Measurements from ENCODE around the gene PHACTR1. TPM values are rescaled to one million over a fixed set of nuclear protein-coding genes. Genes with fewer than 3 reads are reported as not detected.
A peak's percentile ranks its signal among the peaks of the same experiment; 100 is the strongest.

PHACTR1 gene
- total RNA-seq, 4 donors from 2014 or later: 12.6 to 17.7 (median 17.1) TPM

DNA sequence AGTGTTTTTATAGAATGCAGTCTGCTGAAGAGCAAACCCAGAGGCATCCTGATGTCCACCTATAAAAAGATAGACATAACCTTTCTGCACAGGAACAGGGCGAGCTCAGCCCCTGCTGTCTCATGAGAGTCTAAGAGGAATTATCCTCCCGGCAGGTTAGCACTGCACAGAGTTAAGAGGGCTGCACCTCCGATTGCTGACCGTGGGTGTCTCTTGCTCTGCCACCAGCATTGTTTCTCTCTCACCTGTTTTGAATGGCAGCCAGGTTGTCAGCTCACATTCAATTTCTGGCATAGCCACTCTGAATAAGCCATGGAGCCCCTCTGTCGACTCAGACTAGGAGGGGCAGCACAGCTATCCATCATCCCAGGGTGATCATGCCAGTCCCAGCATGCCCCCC is 211.2 kb downstream of the PHACTR1 start:
- TF ChIP-seq, protein P1, sequence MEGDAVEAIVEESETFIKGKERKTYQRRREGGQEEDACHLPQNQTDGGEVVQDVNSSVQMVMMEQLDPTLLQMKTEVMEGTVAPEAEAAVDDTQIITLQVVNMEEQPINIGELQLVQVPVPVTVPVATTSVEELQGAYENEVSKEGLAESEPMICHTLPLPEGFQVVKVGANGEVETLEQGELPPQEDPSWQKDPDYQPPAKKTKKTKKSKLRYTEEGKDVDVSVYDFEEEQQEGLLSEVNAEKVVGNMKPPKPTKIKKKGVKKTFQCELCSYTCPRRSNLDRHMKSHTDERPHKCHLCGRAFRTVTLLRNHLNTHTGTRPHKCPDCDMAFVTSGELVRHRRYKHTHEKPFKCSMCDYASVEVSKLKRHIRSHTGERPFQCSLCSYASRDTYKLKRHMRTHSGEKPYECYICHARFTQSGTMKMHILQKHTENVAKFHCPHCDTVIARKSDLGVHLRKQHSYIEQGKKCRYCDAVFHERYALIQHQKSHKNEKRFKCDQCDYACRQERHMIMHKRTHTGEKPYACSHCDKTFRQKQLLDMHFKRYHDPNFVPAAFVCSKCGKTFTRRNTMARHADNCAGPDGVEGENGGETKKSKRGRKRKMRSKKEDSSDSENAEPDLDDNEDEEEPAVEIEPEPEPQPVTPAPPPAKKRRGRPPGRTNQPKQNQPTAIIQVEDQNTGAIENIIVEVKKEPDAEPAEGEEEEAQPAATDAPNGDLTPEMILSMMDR (IDR thresholded peaks at IDR 0.05): no peak
- ATAC-seq (ENCODE audit: low FRiP score) (no peak), DNase-seq (ENCODE audit: low spot score) (no peak)

DNA sequence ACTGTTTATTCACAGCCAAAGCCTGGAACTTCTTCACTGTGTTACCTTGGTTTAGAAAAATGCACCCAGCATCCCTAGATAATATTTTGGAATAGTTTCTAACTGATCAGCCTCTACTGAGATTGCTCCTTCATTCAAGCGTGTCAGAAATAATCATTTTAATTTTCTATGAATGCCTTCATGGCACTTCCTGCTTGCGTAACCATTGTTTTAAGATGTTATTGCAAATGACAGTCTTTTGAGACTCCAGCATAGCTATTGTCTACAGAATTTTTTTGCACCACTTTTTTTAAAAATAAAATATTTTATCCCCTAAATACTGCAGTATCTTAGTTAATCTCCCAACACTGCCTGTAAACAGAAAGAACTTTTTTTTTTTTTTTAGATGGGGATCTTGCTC is 213.1 kb downstream of the PHACTR1 start:
- TF ChIP-seq, protein P1 (IDR thresholded peaks at IDR 0.05): no peak
- no peak for DNase-seq (ENCODE audit: low spot score)
- ATAC-seq (ENCODE audit: low FRiP score): no peak

DNA sequence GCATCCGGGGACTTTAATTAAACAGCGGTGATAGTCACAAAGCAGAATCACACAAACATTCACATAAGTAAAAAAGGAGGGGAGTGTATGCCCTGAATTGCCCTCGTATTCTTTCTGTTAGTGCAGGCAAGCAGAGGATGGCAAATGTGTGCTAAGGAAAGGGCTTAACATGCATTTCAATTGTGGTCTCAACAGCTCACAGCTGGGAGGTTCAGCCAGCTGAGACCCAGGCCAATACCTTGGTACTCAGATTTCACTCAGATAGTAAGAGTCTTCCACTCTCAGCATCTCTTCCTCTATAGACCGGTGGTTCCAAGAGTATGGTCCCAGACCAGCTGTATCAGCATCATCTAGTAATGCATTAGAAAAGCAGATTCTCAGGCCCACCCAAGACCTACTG is 215.1 kb downstream of the PHACTR1 start:
- ATAC-seq (ENCODE audit: low FRiP score) (no peak), DNase-seq (ENCODE audit: low spot score) (no peak)
- TF ChIP-seq, protein P1 (IDR thresholded peaks at IDR 0.05): no peak

DNA sequence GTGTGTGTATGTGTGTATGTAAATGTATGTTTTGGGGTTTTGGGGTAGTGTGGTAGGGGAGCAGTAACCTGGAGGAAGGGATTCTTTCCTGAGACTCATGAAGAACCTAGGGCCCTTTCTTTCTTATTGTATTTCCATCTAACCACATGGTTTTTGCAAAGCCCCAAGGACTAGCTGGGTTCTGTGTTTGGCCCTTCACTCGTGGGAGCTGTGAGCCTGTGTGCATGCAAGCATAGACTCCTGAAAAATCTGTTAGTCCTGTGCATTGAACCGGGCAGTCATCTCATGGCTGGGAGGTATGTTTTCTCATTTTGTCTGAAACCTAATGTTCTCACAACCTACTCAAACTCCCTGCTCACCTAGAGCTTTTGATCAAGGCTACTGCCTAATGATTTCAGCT is 219.1 kb downstream of the PHACTR1 start:
- no peak for DNase-seq (ENCODE audit: low spot score)
- TF ChIP-seq, protein P1 (IDR thresholded peaks at IDR 0.05): no peak
- no peak for ATAC-seq (ENCODE audit: low FRiP score)

DNA sequence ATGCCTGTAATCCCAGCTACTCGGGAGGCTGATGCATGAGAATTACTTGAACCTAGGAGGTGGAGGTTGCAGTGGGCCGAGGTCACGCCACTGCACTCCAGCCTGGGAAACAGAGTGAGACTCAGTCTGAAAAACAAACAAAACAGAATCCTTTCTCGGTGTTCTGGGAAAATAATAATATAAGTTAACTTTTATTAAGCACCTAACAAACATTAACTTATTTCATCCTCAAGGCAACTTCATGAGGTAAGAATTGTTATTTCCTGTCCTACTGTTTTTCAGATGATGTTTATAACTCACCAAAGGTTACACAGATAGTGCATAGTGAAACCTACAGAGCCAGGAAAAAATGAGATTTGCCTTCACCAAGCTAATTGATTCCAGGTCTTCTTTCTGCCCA is 221.4 kb downstream of the PHACTR1 start:
- DNase-seq (ENCODE audit: low spot score) (no peak), ATAC-seq (ENCODE audit: low FRiP score) (no peak)
- TF ChIP-seq, protein P1 (IDR thresholded peaks at IDR 0.05): no peak

DNA sequence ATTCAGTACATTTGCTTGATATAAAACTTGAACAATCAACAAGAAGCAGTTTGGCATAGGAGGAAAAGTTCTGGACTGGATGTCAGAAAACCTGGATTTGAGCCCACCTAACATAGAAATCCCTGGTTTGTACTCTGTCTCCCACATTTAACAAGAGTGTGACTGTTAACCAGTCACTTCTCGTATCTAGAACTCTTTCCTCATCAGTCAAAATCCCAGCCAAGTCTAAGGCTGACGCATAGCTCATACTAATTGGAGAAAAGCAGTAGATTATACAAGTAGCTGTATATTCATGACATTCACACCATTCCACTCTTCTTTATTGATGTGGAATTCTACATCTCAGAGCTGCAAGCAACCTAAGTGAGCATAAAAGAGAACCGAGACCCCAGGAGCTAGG is 222.7 kb downstream of the PHACTR1 start:
- DNase-seq (ENCODE audit: low spot score): no peak
- TF ChIP-seq, protein P1 (IDR thresholded peaks at IDR 0.05): no peak
- ATAC-seq (ENCODE audit: low FRiP score): peak; percentile 82

DNA sequence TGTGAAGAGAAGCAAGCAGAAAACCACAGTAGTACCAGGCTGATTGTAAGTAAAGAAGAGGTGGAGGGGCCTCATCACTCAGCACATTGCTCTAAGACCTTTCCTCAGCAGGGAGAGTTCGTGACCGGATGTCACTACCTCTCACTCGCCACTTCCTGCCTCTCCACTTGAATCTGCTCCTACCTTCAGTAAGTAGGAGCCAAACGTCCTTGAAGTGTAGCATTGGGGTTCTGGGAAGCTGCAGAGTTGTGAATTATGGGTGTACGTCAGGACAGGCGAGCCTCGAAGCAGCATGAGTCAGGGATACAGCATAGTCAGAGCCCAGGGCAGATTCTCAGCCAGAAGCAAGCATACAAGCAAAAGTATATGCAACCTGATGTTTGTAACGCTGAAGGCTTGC is 224.9 kb downstream of the PHACTR1 start:
- TF ChIP-seq, protein P1 (IDR thresholded peaks at IDR 0.05): no peak
- peak; percentile 65 for ATAC-seq (ENCODE audit: low FRiP score)
- DNase-seq (ENCODE audit: low spot score): no peak
